SK-N-MC (cell line): ENCODE measurements around the gene DSTN.

Experiments used
- DNase-seq: peaks from one replicate; pipeline ENCODE4 v3.0.0-alpha.2; 2011; ENCODE audit warnings: low read depth, low spot score
- H3K27ac ChIP-seq: fragments of 200-600 bp; sonication (generic); 2 replicates; pipeline ENCODE4 v1.5.1; 2016; ENCODE audit warnings: mixed run types
- H3K36me3 ChIP-seq: fragments of 200-600 bp; sonication (generic); 2 replicates; pipeline ENCODE4 v1.6.1; 2017; ENCODE audit warnings: antibody characterized with exemption, low read length, mixed read lengths; ENCODE audit not compliant: insufficient read depth
- H3K4me3 ChIP-seq: fragments of 200-600 bp; sonication (generic); 2 replicates; pipeline ENCODE4 v1.5.1; 2016
- H3K9ac ChIP-seq: fragments of 200-600 bp; sonication (generic); 2 replicates; pipeline ENCODE4 v1.8.0; 2017; ENCODE audit warnings: mixed run types, mixed read lengths; ENCODE audit not compliant: insufficient read length
- H3K9me3 ChIP-seq: fragments of 200-600 bp; sonication (generic); 2 replicates; pipeline ENCODE4 v1.6.1; 2017; ENCODE audit warnings: low read depth, mild to moderate bottlenecking, antibody characterized with exemption, low read length, moderate library complexity, mixed read lengths
- EZH2 ChIP-seq: fragments of 200-600 bp; sonication (generic); IDR thresholded peaks from one replicate; pipeline ENCODE4 v1.6.1; 2017; ENCODE audit warnings: antibody characterized with exemption
- FOXP2 ChIP-seq: optimal IDR thresholded peaks from 2 replicates; pipeline ENCODE3; 2011; ENCODE audit warnings: mild to moderate bottlenecking, moderate library complexity; ENCODE audit not compliant: insufficient read depth; ENCODE audit errors: extremely low read length, control extremely low read depth
- POLR2AphosphoS5 ChIP-seq: IDR thresholded peaks from 2 replicates; pipeline ENCODE4 v1.6.1; 2012; ENCODE audit warnings: mild to moderate bottlenecking, low read depth, low read length, borderline replicate concordance

Gene DSTN

GRCh38 chr20:17541996-17542395 lies 27.9 kb upstream of the DSTN start:
- no peak for TF ChIP-seq POLR2AphosphoS5
- no peak for TF ChIP-seq EZH2
- TF ChIP-seq FOXP2: no peak
- no peak overlapping the region for H3K27ac ChIP-seq

GRCh38 chr20:17542481-17542880 lies 27.4 kb upstream of the DSTN start:
- Histone ChIP-seq H3K4me3 (no peak overlapping the region), H3K9me3 (no peaks in the 10 kb centered on the region), H3K36me3 (no peaks in the 10 kb centered on the region), H3K9ac (no peak overlapping the region), H3K27ac (no peak overlapping the region)
- no peak for DNase-seq
- TF ChIP-seq POLR2AphosphoS5: no peak
- TF ChIP-seq EZH2: no peak

More at GRCh38 chr20:17541996-17542395, 27.9 kb upstream of the DSTN start:
- Histone ChIP-seq H3K36me3 (no peaks in the 10 kb centered on the region), H3K4me3 (no peak overlapping the region), H3K9me3 (no peaks in the 10 kb centered on the region), H3K9ac (no peak overlapping the region)
- no peak for DNase-seq

GRCh38 chr20:17542993-17543412 lies 26.9 kb upstream of the DSTN start:
- no peak for DNase-seq
- TF ChIP-seq FOXP2 (no peak), EZH2 (no peak), POLR2AphosphoS5 (no peak)
- H3K27ac ChIP-seq: no peak overlapping the region

GRCh38 chr20:17543531-17544131 lies 26.2 kb upstream of the DSTN start:
- no peaks in the 10 kb centered on the region for H3K9me3 ChIP-seq
- no peak overlapping the region for H3K4me3 ChIP-seq
- no peaks in the 10 kb centered on the region for H3K36me3 ChIP-seq
- no peak for DNase-seq
- no peak for TF ChIP-seq POLR2AphosphoS5
- no peak overlapping the region for H3K9ac ChIP-seq
- H3K27ac ChIP-seq: no peak overlapping the region

More at GRCh38 chr20:17542993-17543412, 26.9 kb upstream of the DSTN start:
- Histone ChIP-seq H3K9me3 (no peaks in the 10 kb centered on the region), H3K4me3 (no peak overlapping the region), H3K36me3 (no peaks in the 10 kb centered on the region), H3K9ac (no peak overlapping the region)

GRCh38 chr20:17545127-17545526 lies 24.7 kb upstream of the DSTN start:
- no peaks in the 10 kb centered on the region for H3K36me3 ChIP-seq
- TF ChIP-seq EZH2: no peak
- TF ChIP-seq POLR2AphosphoS5: no peak
- TF ChIP-seq FOXP2: no peak
- H3K9me3 ChIP-seq: no peaks in the 10 kb centered on the region
- no peak overlapping the region for H3K9ac ChIP-seq
- no peak for DNase-seq
- no peak overlapping the region for H3K4me3 ChIP-seq
- H3K27ac ChIP-seq: no peak overlapping the region

GRCh38 chr20:17549131-17549530 lies 20.7 kb upstream of the DSTN start:
- Histone ChIP-seq H3K36me3 (no peaks in the 10 kb centered on the region), H3K4me3 (no peak overlapping the region), H3K9ac (no peak overlapping the region), H3K9me3 (no peaks in the 10 kb centered on the region), H3K27ac (no peak overlapping the region)
- no peak for TF ChIP-seq POLR2AphosphoS5
- no peak for TF ChIP-seq FOXP2
- TF ChIP-seq EZH2: no peak
- no peak for DNase-seq

- no peak overlapping the region for H3K9ac ChIP-seq
- no peaks in the 10 kb centered on the region for H3K36me3 ChIP-seq
- no peak for TF ChIP-seq EZH2
- TF ChIP-seq POLR2AphosphoS5: no peak
- TF ChIP-seq FOXP2: no peak
Observed at GRCh38 chr20:17555106-17555505, 14.8 kb upstream of the DSTN start.

GRCh38 chr20:17556837-17557674 lies 12.8 kb upstream of the DSTN start:
- Histone ChIP-seq H3K4me3 (no peak overlapping the region), H3K36me3 (no peaks in the 10 kb centered on the region), H3K9ac (no peak overlapping the region), H3K27ac (peak overlapping the region; percentile 76; the same call in 1 of the 2 replicates), H3K9me3 (no peaks in the 10 kb centered on the region)
- no peak for DNase-seq
- TF ChIP-seq FOXP2 (no peak), POLR2AphosphoS5 (no peak), EZH2 (no peak)

More at GRCh38 chr20:17555106-17555505, 14.8 kb upstream of the DSTN start:
- DNase-seq: no peak
- Histone ChIP-seq H3K4me3 (no peak overlapping the region), H3K9me3 (no peaks in the 10 kb centered on the region), H3K27ac (no peak overlapping the region)
